HCT116 (cell line): ENCODE data around the gene DHH.

Source experiments
- ATF3 ChIP-seq: IDR thresholded peaks from 2 replicates; pipeline ENCODE4 v1.6.1; 2012
- CEBPB ChIP-seq: IDR thresholded peaks from 2 replicates; pipeline ENCODE4 v1.6.1; 2012; ENCODE audit warnings: low read depth
- RAD21 ChIP-seq: IDR thresholded peaks from 2 replicates; pipeline ENCODE4 v1.6.1; 2012; ENCODE audit warnings: low read depth, mild to moderate bottlenecking
- ZNF274 ChIP-seq: fragments of 200-500 bp; sonication (Bioruptor generic); IDR thresholded peaks from 2 replicates; pipeline ENCODE4 v1.6.1; 2014; ENCODE audit warnings: mild to moderate bottlenecking, low read depth, low read length, inconsistent platforms

- TF ChIP-seq RAD21 (no peak), CEBPB (no peak), ATF3 (no peak), ZNF274 (no peak)
Observed at GRCh38 chr12:49070971-49071370, 23.6 kb downstream of the DHH start.
